ENCODE data around the gene PPARA. TPM values are rescaled to one million over a fixed set of nuclear protein-coding genes. Genes with fewer than 3 reads are reported as not detected.

PPARA gene
- total and polyA plus RNA-seq, 2 donors (not counting 3 experiments of a cell fraction or from before 2014, with no cell fraction given) = 3.1 to 10.7 TPM

- H3K4me3 ChIP-seq (replicated peaks in 1 of 3; ENCODE audit: insufficient read depth in 1 of 3, low read depth in 1 of 3, low read length in 3 of 3) = no peak overlapping the region
- H2AFZ ChIP-seq (ENCODE audit: low read depth, low read length) = no peak overlapping the region
- no peaks in the 10 kb centered on the region for H4K20me1 ChIP-seq (replicated peaks; ENCODE audit: control insufficient read depth, extremely low read depth, insufficient read depth, low read length)
- no peaks in the 10 kb centered on the region for H3K36me3 ChIP-seq (ENCODE audit: control insufficient read depth in 2 of 2, extremely low read depth in 1 of 2, insufficient read depth in 2 of 2, low read length in 2 of 2)
- no peak overlapping the region for H3K9ac ChIP-seq (replicated peaks; ENCODE audit: extremely low read depth, insufficient read depth, low read length)
- dilution Hi-C loops (cut with MboI; ENCODE audit: extremely low pct_ligation_motif_present, low sequenced_read_pairs) = no loop called here
- TF ChIP-seq CTCF (IDR thresholded peaks at IDR 0.05; ENCODE audit: extremely low read depth in 1 of 2, insufficient read depth in 1 of 2, low read depth in 1 of 2, low read length in 2 of 2) (no peak), MYC (IDR thresholded peaks at IDR 0.05; ENCODE audit: low read depth, low read length) (no peak), FOS (IDR thresholded peaks at IDR 0.05; ENCODE audit: borderline replicate concordance, insufficient read depth, low read length) (no peak), GATA2 (IDR thresholded peaks at IDR 0.05; ENCODE audit: insufficient read depth, insufficient read length, low read depth, low read length) (no peak), POLR2A (IDR thresholded peaks at IDR 0.05; ENCODE audit: low read depth, low read length) (no peak), JUN (IDR thresholded peaks at IDR 0.05; ENCODE audit: borderline replicate concordance, insufficient read depth, insufficient read length, low read depth) (no peak), MAX (IDR thresholded peaks at IDR 0.05; ENCODE audit: insufficient read depth, insufficient read length) (no peak), EZH2 (IDR thresholded peaks at IDR 0.05; ENCODE audit: borderline replicate concordance, low read depth, low read length, severe bottlenecking) (no peak)
- intact Hi-C loops (cut with micrococcal nuclease) = no loop called here
- H3K9me3 ChIP-seq (replicated peaks; ENCODE audit: control insufficient read depth, insufficient read depth, low read length) = no peaks in the 10 kb centered on the region
- CTCF ChIA-PET = no interaction called here
- no peak overlapping the region for H3K27ac ChIP-seq (ENCODE audit: insufficient read depth, low read depth, low read length)
- POLR2A ChIA-PET = interaction anchor here (0.5 kb wide), 1 partner anchor 43 kb away, joined by 10 read pairs; no protein-coding TSS in a partner anchor
- DNase-seq (ENCODE audit: low read depth, low spot score) (no peak), FAIRE-seq (no peak)
- H3K4me2 ChIP-seq (ENCODE audit: insufficient read depth, low read length) = no peak overlapping the region
- no peaks in the 10 kb centered on the region for H3K27me3 ChIP-seq (ENCODE audit: control insufficient read depth in 2 of 2, insufficient read depth in 2 of 2, low read length in 2 of 2)
- no peaks in the 10 kb centered on the region for H3K79me2 ChIP-seq (ENCODE audit: control insufficient read depth, insufficient read depth, low read length)
- H3K4me1 ChIP-seq (ENCODE audit: control insufficient read depth, extremely low read depth, insufficient read depth, low read length) = no peaks in the 10 kb centered on the region
- BruUV-seq (replicated peaks) = no TSS peak
- no peaks in the 10 kb centered on the region for H3K9me1 ChIP-seq (replicated peaks; ENCODE audit: control insufficient read depth, extremely low read depth, insufficient read depth, low read length)
Measured at GRCh38 chr22:46195487-46196165, 45.3 kb downstream of the PPARA start.
